Left lobe of liver (tissue), 2 donors: ENCODE data around the gene PLCXD1. TPM values are rescaled to one million over a fixed set of nuclear protein-coding genes. Genes with fewer than 3 reads are reported as not detected.
"Not testable (repeated sequence)": the region's sequence is repeated elsewhere in the genome, so short reads cannot be mapped to it uniquely, and the experiment has no call there.

Source experiments
- ATAC-seq: fragments of 200-7000 bp; cut with Tn5 transposase; one replicate; pipeline ENCODE4 v1.9.1; 2020; ENCODE audit warnings: mild to moderate bottlenecking, moderate library complexity
- DNase-seq: peaks from one replicate; pipeline ENCODE4 v3.0.0-alpha.2; 2020; ENCODE audit warnings: low spot score
- total RNA-seq: library from RNA; stranded (reverse); gene quantifications from one replicate; pipeline ENCODE4 v1.2.1, GENCODE V29; 2021
- donor health status: DM: no; HTN: no; CAD: no; lungs with moderate emphysema.
- donor health status: DM: no; HTN: yes; CAD: no.

PLCXD1 gene
- total RNA-seq, 1 donor from 2014 or later: 11.4 TPM

GRCh38 chrX:290476-291166 lies 9.4 kb downstream of the PLCXD1 start:
- DNase-seq: no peak
- no peak for ATAC-seq

GRCh38 chrX:291411-291901 lies 10.3 kb downstream of the PLCXD1 start:
- ATAC-seq (no peak), DNase-seq (no peak)

- no peak for DNase-seq
- ATAC-seq: no peak
These were observed 12.0 kb downstream of the PLCXD1 start for GRCh38 chrX:292900-293897.

- ATAC-seq (no peak), DNase-seq (no peak)
These were observed 14.0 kb downstream of the PLCXD1 start for GRCh38 chrX:295136-295535.

- DNase-seq (no peak), ATAC-seq (no peak)
These were observed 17.8 kb downstream of the PLCXD1 start for GRCh38 chrX:298993-299392.

- DNase-seq: no peak
- no peak for ATAC-seq
These were observed 19.2 kb downstream of the PLCXD1 start for GRCh38 chrX:300334-300733.

- DNase-seq (no peak), ATAC-seq (no peak)
These were observed 21.8 kb downstream of the PLCXD1 start for GRCh38 chrX:302975-303374.

GRCh38 chrX:305781-306613 lies 24.8 kb downstream of the PLCXD1 start:
- ATAC-seq, DNase-seq: not testable (repeated sequence)

- not testable (repeated sequence) for ATAC-seq, DNase-seq
These were observed 25.6 kb downstream of the PLCXD1 start for GRCh38 chrX:306614-307251.

- DNase-seq (no peak), ATAC-seq (no peak)
These were observed 26.3 kb downstream of the PLCXD1 start for GRCh38 chrX:307261-308111.

- ATAC-seq (no peak), DNase-seq (no peak)
These were observed 27.8 kb downstream of the PLCXD1 start for GRCh38 chrX:308821-309520.

GRCh38 chrX:310621-311155 lies 29.5 kb downstream of the PLCXD1 start:
- no peak for DNase-seq
- no peak for ATAC-seq

GRCh38 chrX:311156-312129 lies 30.3 kb downstream of the PLCXD1 start:
- ATAC-seq (no peak), DNase-seq (no peak)

- no peak for DNase-seq
- no peak for ATAC-seq
These were observed 31.6 kb downstream of the PLCXD1 start for GRCh38 chrX:312621-313331.

GRCh38 chrX:313546-313945 lies 32.4 kb downstream of the PLCXD1 start:
- ATAC-seq (no peak), DNase-seq (no peak)

- ATAC-seq (no peak), DNase-seq (no peak)
These were observed 32.9 kb downstream of the PLCXD1 start for GRCh38 chrX:314049-314448.
